K562 (cell line): ENCODE measurements around the gene EAF1. TPM values are rescaled to one million over a fixed set of nuclear protein-coding genes. Genes with fewer than 3 reads are reported as not detected.

Experiments used
- ATAC-seq: fragments of 200-7000 bp; cut with Tn5 transposase; 3 replicates; pipeline ENCODE4 v1.9.1; 2020; ENCODE audit warnings: moderate library complexity
- BruUV-seq: library from RNA; stranded (reverse); fragments of 400-500 nt; replicated peaks from 2 replicates; lab custom pipeline; 2021; lab: Mats Ljungman, UMichigan
- CTCF ChIA-PET: fragments of 300-600 bp; formaldehyde crosslinking; extraction: SDS; loops from one replicate; lab custom pipeline; 2021; ENCODE audit warnings: low intra/inter-chr PET ratio; lab: Yijun Ruan, JAX
- POLR2A ChIA-PET: fragments of 300-600, 350-650 bp; sonication (Branson Sonifier 250); formaldehyde crosslinking; extraction: SDS; loops from one replicate; lab custom pipeline; 2021; ENCODE audit warnings: antibody characterized with exemption, inconsistent platforms; lab: Yijun Ruan, JAX
- DNase-seq, 4 experiments: peaks; one replicate each; pipeline versions ENCODE4 v3.0.0 to v3.0.0-alpha.2; 2011 to 2018; ENCODE audit warnings: low spot score in 3 of 4, mixed read lengths in 3 of 4; ENCODE audit errors: extremely low read depth in 1 of 4
- FAIRE-seq: peaks from 2 replicates; lab custom pipeline; 2011; peaks lifted over from hg19 to GRCh38; lab: Jason Lieb, UNC
- H2AFZ ChIP-seq: 2 replicates; pipeline ENCODE4 v1.6.0; 2011; ENCODE audit warnings: low read depth, low read length, control low read depth, inconsistent platforms
- H3K27ac ChIP-seq: fragments of 200-600 bp; 3 replicates; pipeline ENCODE4 v1.8.0; 2011; ENCODE audit warnings: low read depth, mild to moderate bottlenecking, control low read depth, inconsistent platforms, low read length, moderate library complexity, mixed read lengths; ENCODE audit errors: extremely low read depth
- H3K27me3 ChIP-seq, 2 experiments: fragments of 300-600 bp in 1 of 2; 2 replicates in 1 of 2; 3 replicates in 1 of 2; pipeline versions ENCODE4 v1.6.0 to v1.8.0; 2011; ENCODE audit warnings: inconsistent platforms in 2 of 2, low read length in 2 of 2, mild to moderate bottlenecking in 1 of 2, mixed read lengths in 1 of 2, moderate library complexity in 1 of 2; ENCODE audit not compliant: control insufficient read depth in 2 of 2, insufficient read depth in 2 of 2
- H3K36me3 ChIP-seq: fragments of 300-600 bp; 3 replicates; pipeline ENCODE4 v1.8.0; 2011; ENCODE audit warnings: mild to moderate bottlenecking, low read length, inconsistent platforms; ENCODE audit not compliant: control insufficient read depth, insufficient read depth
- H3K4me1 ChIP-seq, 2 experiments: fragments of 200-600 bp in 1 of 2; replicated peaks in 1 of 2; 2 replicates in 1 of 2; 3 replicates in 1 of 2; pipeline versions ENCODE4 v1.5.1 to v1.8.0; 2011; ENCODE audit warnings: inconsistent platforms in 2 of 2, low read length in 2 of 2, mild to moderate bottlenecking in 1 of 2, mixed read lengths in 1 of 2, moderate library complexity in 1 of 2; ENCODE audit not compliant: control insufficient read depth in 2 of 2, insufficient read depth in 2 of 2
- H3K4me2 ChIP-seq: 2 replicates; pipeline ENCODE4 v1.6.1; 2011; ENCODE audit warnings: low read length, control low read depth, inconsistent platforms, mixed read lengths; ENCODE audit not compliant: insufficient read depth
- H3K4me3 ChIP-seq: fragments of 200-600 bp; sonication (generic), shearing (Covaris generic); 2 replicates; pipeline ENCODE4 v1.5.1; 2016; ENCODE audit warnings: control low read depth, inconsistent platforms
- H3K79me2 ChIP-seq: fragments of 200-600 bp; 3 replicates; pipeline ENCODE4 v1.8.0; 2011; ENCODE audit warnings: low read length, inconsistent platforms; ENCODE audit not compliant: control insufficient read depth, insufficient read depth
- H3K9ac ChIP-seq, 2 experiments: 2 replicates each; pipeline versions ENCODE4 v1.6.0 to v1.6.1; 2011; ENCODE audit warnings: low read depth in 2 of 2, low read length in 2 of 2, control low read depth in 1 of 2, inconsistent platforms in 1 of 2, mild to moderate bottlenecking in 1 of 2, mixed read lengths in 1 of 2; ENCODE audit not compliant: insufficient read depth in 1 of 2
- H3K9me1 ChIP-seq: one replicate; pipeline ENCODE4 v1.6.0; 2011; ENCODE audit warnings: inconsistent platforms, mild to moderate bottlenecking, low read length, moderate library complexity; ENCODE audit not compliant: control insufficient read depth, insufficient read depth
- H3K9me3 ChIP-seq: replicated peaks from 2 replicates; pipeline ENCODE4 v1.5.1; 2011; ENCODE audit warnings: low read depth, low read length, inconsistent platforms; ENCODE audit not compliant: control insufficient read depth, insufficient read depth
- H4K20me1 ChIP-seq: replicated peaks from 2 replicates; pipeline ENCODE4 v1.6.1; 2011; ENCODE audit warnings: low read length, inconsistent platforms, mixed read lengths; ENCODE audit not compliant: control insufficient read depth, insufficient read depth
- ATF1 ChIP-seq, 2 experiments: fragments of 450-650 bp in 1 of 2; IDR thresholded peaks; 2 replicates each; pipeline ENCODE4 v1.6.1; 2016; ENCODE audit warnings: missing compliant biosample characterization in 1 of 2, missing genetic modification characterization in 1 of 2
- CAMTA2 ChIP-seq: fragments of 250-450 bp; sonication (Bioruptor Pico); conservative IDR thresholded peaks from 2 replicates; pipeline ENCODE4 v1.5.1; 2022
- NR4A1 ChIP-seq, 2 experiments: fragments of 250-450 bp in 1 of 2; fragments of 450-650 bp in 1 of 2; sonication (Bioruptor Pico) in 1 of 2; IDR thresholded peaks; 2 replicates each; pipeline versions ENCODE4 v1.4.0 to v1.6.1; 2016 to 2020; ENCODE audit warnings: mild to moderate bottlenecking in 2 of 2, missing compliant biosample characterization in 1 of 2, missing genetic modification characterization in 1 of 2, moderate library complexity in 1 of 2
- PHB ChIP-seq: fragments of 250-450 bp; sonication (Bioruptor Pico); IDR thresholded peaks from 2 replicates; pipeline ENCODE4 v1.5.0; 2021
- POLR2B ChIP-seq: fragments of 450-650 bp; IDR thresholded peaks from 2 replicates; pipeline ENCODE4 v1.6.1; 2018; ENCODE audit warnings: low read depth; ENCODE audit not compliant: partially characterized antibody
- POLR2H ChIP-seq: IDR thresholded peaks from 2 replicates; pipeline ENCODE4 v1.6.1; 2016; ENCODE audit warnings: missing genetic modification characterization, low read depth, mild to moderate bottlenecking, control low read depth, missing compliant biosample characterization, moderate library complexity
- SUPT5H ChIP-seq: fragments of 450-650 bp; IDR thresholded peaks from 2 replicates; pipeline ENCODE4 v1.6.1; 2016
- TSHZ1 ChIP-seq: fragments of 250-450 bp; sonication (Bioruptor Pico); IDR thresholded peaks from 2 replicates; pipeline ENCODE4 v1.4.0; 2020; ENCODE audit warnings: mild to moderate bottlenecking, moderate library complexity
- ZBTB7A ChIP-seq: IDR thresholded peaks from 2 replicates; pipeline ENCODE4 v1.6.1; 2011; ENCODE audit warnings: low read depth, mild to moderate bottlenecking, low read length, moderate library complexity, borderline replicate concordance; ENCODE audit not compliant: control insufficient read depth
- ZNF174 ChIP-seq: fragments of 250-450 bp; sonication (Bioruptor Pico); IDR thresholded peaks from 2 replicates; pipeline ENCODE4 v1.4.0; 2020; ENCODE audit warnings: mild to moderate bottlenecking
- ZNF644 ChIP-seq: fragments of 200-800 bp; sonication (Bioruptor generic); IDR thresholded peaks from 2 replicates; pipeline ENCODE4 v1.6.1; 2016; ENCODE audit warnings: low read depth, missing genetic modification characterization, missing compliant biosample characterization
- WGBS: fragments of 100-300 bp; shearing (Covaris generic); methylation state at CpG from one replicate; pipeline ENCODE4 v1.1.6; 2016; ENCODE audit warnings: low coverage, mixed read lengths; ENCODE audit not compliant: insufficient coverage; ENCODE audit errors: missing lambda C conversion rate; 5-methylcytosine and 5-hydroxymethylcytosine counted together
- in situ Hi-C: fragments of 300-500 bp; cut with MboI; formaldehyde crosslinking; loops from 4 replicates; pipeline ENCODE4 v1.15.0; 2018; ENCODE audit warnings: inconsistent platforms, mixed read lengths
- intact Hi-C: fragments of 100-400 bp; cut with micrococcal nuclease; formaldehyde crosslinking; loops from 2 replicates; pipeline ENCODE4 v1.14.2; 2022
- polyA plus RNA-seq, 8 experiments: library from polyadenylated mRNA; depleted of rRNA in 4 of 8; stranded (reverse) in 5 of 8; unstranded in 3 of 8; fragments of >200 nt; fragmentation: Nextera tagmentation in 2 of 8; fragmentation: Illumina TruSeq in 1 of 8; extraction: Ambion mirVana in 2 of 8; extraction: Trizol in 1 of 8; gene quantifications; 2 replicates each; pipeline versions ENCODE4 v1.2.1 to v1.2.3, GENCODE V29; 2011 to 2014; ENCODE audit warnings: inconsistent platforms in 1 of 8, missing spikeins in 1 of 8
- total RNA-seq, 7 experiments: library from RNA; depleted of rRNA in 6 of 7; stranded (reverse); fragments of >200 nt in 6 of 7; fragmentation: Illumina TruSeq in 2 of 7; extraction: Trizol in 2 of 7; gene quantifications; 2 replicates each; pipeline versions ENCODE4 v1.2.1 to v1.2.3, GENCODE V29; 2011 to 2021; ENCODE audit warnings: low replicate concordance in 1 of 7
- TF ChIP-seq, protein P1 (sequence below): sonication (generic); formaldehyde crosslinking; IDR thresholded peaks from 2 replicates; pipeline ENCODE4 v1.8.0; 2022; ENCODE audit warnings: missing genetic modification reagents, mild to moderate bottlenecking, borderline replicate concordance
- TF ChIP-seq, protein P2 (sequence below): IDR thresholded peaks from 2 replicates; pipeline ENCODE4 v1.6.1; 2011; ENCODE audit not compliant: insufficient read length; ENCODE audit errors: extremely low read depth
- TF ChIP-seq, protein P3 (sequence below): sonication (generic); formaldehyde crosslinking; IDR thresholded peaks from 2 replicates; pipeline ENCODE4 v1.8.1; 2022; ENCODE audit warnings: missing genetic modification reagents
- TF ChIP-seq, protein P4 (sequence below): fragments of 450-650 bp; conservative IDR thresholded peaks from 2 replicates; pipeline ENCODE4 v1.6.1; 2016; ENCODE audit warnings: missing genetic modification characterization, low read depth, mild to moderate bottlenecking, control low read depth, missing compliant biosample characterization

EAF1 gene
- total and polyA plus RNA-seq, 9 of the 15 experiments (the other 6 are each of a cell fraction or from before 2014, with no cell fraction given), result 7.0 to 26.8 (median 20.4) TPM

GRCh38 chr3:15420871-15421270 lies 6.5 kb upstream of the EAF1 start:
- Histone ChIP-seq H3K4me3 (no peak overlapping the region), H3K4me2 (no peak overlapping the region), H3K4me1 (no peaks in the 10 kb centered on the region), H3K27ac (no peak overlapping the region), H4K20me1 (no peaks in the 10 kb centered on the region), H3K27me3 (no peaks in the 10 kb centered on the region), H3K9me3 (no peaks in the 10 kb centered on the region), H2AFZ (no peak overlapping the region), H3K9ac (no peak overlapping the region), H3K9me1 (no peaks in the 10 kb centered on the region), H3K36me3 (peaks cover 41% of the 10 kb centered on the region), H3K79me2 (no peaks in the 10 kb centered on the region)
- FAIRE-seq (no peak), DNase-seq (no peak), ATAC-seq (no peak)
- ChIA-PET POLR2A (interaction anchor here (1.2 kb wide), 1 partner anchor 46 kb away, joined by 4 read pairs; no protein-coding TSS in a partner anchor), CTCF (no interaction called here)
- 60% methylated on average over 4 of the region's 4 CpGs for WGBS
- intact Hi-C loops, result no loop called here
- in situ Hi-C loops, result no loop called here
- no TSS peak for BruUV-seq
- TF ChIP-seq ZNF644 (tag), result no peak
- TF ChIP-seq CAMTA2 (CRISPR knock-in tag), result no peak
- TF ChIP-seq, protein P1, sequence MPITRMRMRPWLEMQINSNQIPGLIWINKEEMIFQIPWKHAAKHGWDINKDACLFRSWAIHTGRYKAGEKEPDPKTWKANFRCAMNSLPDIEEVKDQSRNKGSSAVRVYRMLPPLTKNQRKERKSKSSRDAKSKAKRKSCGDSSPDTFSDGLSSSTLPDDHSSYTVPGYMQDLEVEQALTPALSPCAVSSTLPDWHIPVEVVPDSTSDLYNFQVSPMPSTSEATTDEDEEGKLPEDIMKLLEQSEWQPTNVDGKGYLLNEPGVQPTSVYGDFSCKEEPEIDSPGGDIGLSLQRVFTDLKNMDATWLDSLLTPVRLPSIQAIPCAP (CRISPR knock-in tag), result no peak
- TF ChIP-seq ZNF174 (CRISPR knock-in tag), result no peak
- no peak for TF ChIP-seq POLR2B
- TF ChIP-seq TSHZ1 (CRISPR knock-in tag), result no peak
- TF ChIP-seq PHB (CRISPR knock-in tag), result no peak
- TF ChIP-seq, protein P2, sequence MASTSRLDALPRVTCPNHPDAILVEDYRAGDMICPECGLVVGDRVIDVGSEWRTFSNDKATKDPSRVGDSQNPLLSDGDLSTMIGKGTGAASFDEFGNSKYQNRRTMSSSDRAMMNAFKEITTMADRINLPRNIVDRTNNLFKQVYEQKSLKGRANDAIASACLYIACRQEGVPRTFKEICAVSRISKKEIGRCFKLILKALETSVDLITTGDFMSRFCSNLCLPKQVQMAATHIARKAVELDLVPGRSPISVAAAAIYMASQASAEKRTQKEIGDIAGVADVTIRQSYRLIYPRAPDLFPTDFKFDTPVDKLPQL, result no peak
- no peak for TF ChIP-seq POLR2H (tag)
- TF ChIP-seq SUPT5H, result no peak
- TF ChIP-seq, protein P3, sequence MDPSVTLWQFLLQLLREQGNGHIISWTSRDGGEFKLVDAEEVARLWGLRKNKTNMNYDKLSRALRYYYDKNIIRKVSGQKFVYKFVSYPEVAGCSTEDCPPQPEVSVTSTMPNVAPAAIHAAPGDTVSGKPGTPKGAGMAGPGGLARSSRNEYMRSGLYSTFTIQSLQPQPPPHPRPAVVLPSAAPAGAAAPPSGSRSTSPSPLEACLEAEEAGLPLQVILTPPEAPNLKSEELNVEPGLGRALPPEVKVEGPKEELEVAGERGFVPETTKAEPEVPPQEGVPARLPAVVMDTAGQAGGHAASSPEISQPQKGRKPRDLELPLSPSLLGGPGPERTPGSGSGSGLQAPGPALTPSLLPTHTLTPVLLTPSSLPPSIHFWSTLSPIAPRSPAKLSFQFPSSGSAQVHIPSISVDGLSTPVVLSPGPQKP (CRISPR knock-in tag), result no peak
- no peak for TF ChIP-seq ATF1 (CRISPR knock-in tag; IDR thresholded peaks at IDR 0.05)
- no peak for TF ChIP-seq ATF1 (tag; IDR thresholded peaks at IDR 0.05)
- TF ChIP-seq, protein P4, sequence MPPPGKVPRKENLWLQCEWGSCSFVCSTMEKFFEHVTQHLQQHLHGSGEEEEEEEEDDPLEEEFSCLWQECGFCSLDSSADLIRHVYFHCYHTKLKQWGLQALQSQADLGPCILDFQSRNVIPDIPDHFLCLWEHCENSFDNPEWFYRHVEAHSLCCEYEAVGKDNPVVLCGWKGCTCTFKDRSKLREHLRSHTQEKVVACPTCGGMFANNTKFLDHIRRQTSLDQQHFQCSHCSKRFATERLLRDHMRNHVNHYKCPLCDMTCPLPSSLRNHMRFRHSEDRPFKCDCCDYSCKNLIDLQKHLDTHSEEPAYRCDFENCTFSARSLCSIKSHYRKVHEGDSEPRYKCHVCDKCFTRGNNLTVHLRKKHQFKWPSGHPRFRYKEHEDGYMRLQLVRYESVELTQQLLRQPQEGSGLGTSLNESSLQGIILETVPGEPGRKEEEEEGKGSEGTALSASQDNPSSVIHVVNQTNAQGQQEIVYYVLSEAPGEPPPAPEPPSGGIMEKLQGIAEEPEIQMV, result no peak
- no peak for TF ChIP-seq ZBTB7A
- TF ChIP-seq NR4A1 (CRISPR knock-in tag; IDR thresholded peaks at IDR 0.05), result no peak
- TF ChIP-seq NR4A1 (tag; IDR thresholded peaks at IDR 0.05), result no peak
